GM12878 (cell line): Measurements from ENCODE around the gene ARSJ. TPM values are rescaled to one million over a fixed set of nuclear protein-coding genes. Genes with fewer than 3 reads are reported as not detected.
A peak's percentile ranks its signal among the peaks of the same experiment; 100 is the strongest.

Source experiments
- ATAC-seq: fragments of 200-7000 bp; cut with Tn5 transposase; 3 replicates; pipeline ENCODE4 v1.9.1; 2020; ENCODE audit warnings: mild to moderate bottlenecking, moderate library complexity
- BruUV-seq: library from RNA; stranded (reverse); fragments of 400-500 nt; replicated peaks from 2 replicates; lab custom pipeline; 2021; lab: Mats Ljungman, UMichigan
- CTCF ChIA-PET: fragments of 300-600 bp; sonication (Branson Sonifier 250); formaldehyde crosslinking; extraction: SDS; loops from one replicate; lab custom pipeline; 2021; ENCODE audit warnings: inconsistent platforms; lab: Yijun Ruan, JAX
- POLR2A ChIA-PET: fragments of 350-600 bp; formaldehyde crosslinking; extraction: SDS; loops from one replicate; lab custom pipeline; 2021; ENCODE audit warnings: inconsistent platforms; lab: Charles Lee
- RAD21 ChIA-PET: fragments of 300-600 bp; sonication (Branson Sonifier 250); formaldehyde crosslinking; loops from one replicate; lab custom pipeline; 2023; ENCODE audit warnings: antibody characterized with exemption; ENCODE audit not compliant: unreplicated experiment; lab: Charles Lee
- SMC1A ChIA-PET: fragments of 300-600 bp; sonication (Branson Sonifier 250); formaldehyde crosslinking; loops from one replicate; lab custom pipeline; 2023; ENCODE audit not compliant: unreplicated experiment, uncharacterized antibody; lab: Charles Lee
- DNase-seq: peaks from one replicate; pipeline ENCODE4 v3.0.0-alpha.2; 2011; ENCODE audit warnings: low read depth, low spot score
- FAIRE-seq: peaks from 3 replicates; lab custom pipeline; 2011; peaks lifted over from hg19 to GRCh38; lab: Jason Lieb, UNC
- H2AFZ ChIP-seq: 2 replicates; pipeline ENCODE4 v1.6.0; 2011; ENCODE audit warnings: low read depth, low read length, control low read depth; ENCODE audit not compliant: control insufficient read depth
- H3K27ac ChIP-seq: 2 replicates; pipeline ENCODE4 v1.5.1; 2011; ENCODE audit warnings: control low read depth; ENCODE audit not compliant: control insufficient read depth, insufficient read depth
- H3K27me3 ChIP-seq, 2 experiments: replicated peaks in 1 of 2; 2 replicates each; pipeline versions ENCODE4 v1.6.0 to v1.6.1; 2011; ENCODE audit warnings: low read length in 1 of 2; ENCODE audit not compliant: control insufficient read depth in 2 of 2, insufficient read depth in 2 of 2
- H3K36me3 ChIP-seq, 2 experiments: 2 replicates each; pipeline ENCODE4 v1.5.1; 2011; ENCODE audit warnings: low read length in 1 of 2; ENCODE audit not compliant: control insufficient read depth in 2 of 2, insufficient read depth in 2 of 2
- H3K4me1 ChIP-seq: 2 replicates; pipeline ENCODE4 v1.6.1; 2011; ENCODE audit warnings: mild to moderate bottlenecking, low read length, moderate library complexity, mixed read lengths; ENCODE audit not compliant: control insufficient read depth, insufficient read depth
- H3K4me2 ChIP-seq: 2 replicates; pipeline ENCODE4 v1.6.0; 2011; ENCODE audit warnings: control low read depth; ENCODE audit not compliant: control insufficient read depth, insufficient read depth
- H3K4me3 ChIP-seq: fragments of 200-600 bp; sonication (generic); 2 replicates; pipeline ENCODE4 v1.5.1; 2016
- H3K79me2 ChIP-seq: 2 replicates; pipeline ENCODE4 v1.6.0; 2011; ENCODE audit warnings: low read length; ENCODE audit not compliant: control insufficient read depth, insufficient read depth
- H3K9ac ChIP-seq: 2 replicates; pipeline ENCODE4 v1.8.0; 2011; ENCODE audit warnings: low read length, control low read depth, mixed read lengths; ENCODE audit not compliant: control insufficient read depth, insufficient read depth
- H3K9me3 ChIP-seq: replicated peaks from 3 replicates; pipeline ENCODE4 v1.5.1; 2011; ENCODE audit warnings: mild to moderate bottlenecking, low read length; ENCODE audit not compliant: control insufficient read depth, insufficient read depth
- H4K20me1 ChIP-seq: 2 replicates; pipeline ENCODE4 v1.6.0; 2011; ENCODE audit not compliant: control insufficient read depth, insufficient read depth
- ASH2L ChIP-seq: fragments of 300-600, 200-600 bp; sonication (generic); IDR thresholded peaks from 2 replicates; pipeline ENCODE4 v1.6.1; 2017; ENCODE audit warnings: low read depth, mild to moderate bottlenecking, borderline replicate concordance
- CHD4 ChIP-seq: fragments of 200-600 bp; sonication (generic); IDR thresholded peaks from 2 replicates; pipeline ENCODE4 v1.6.1; 2016; ENCODE audit warnings: mild to moderate bottlenecking
- CREB1 ChIP-seq: IDR thresholded peaks from 2 replicates; pipeline ENCODE4 v1.6.1; 2012; ENCODE audit warnings: low read depth, mild to moderate bottlenecking, inconsistent platforms
- EGR1 ChIP-seq, 2 experiments: IDR thresholded peaks; 1 replicate in 1 of 2; 2 replicates in 1 of 2; pipeline ENCODE4 v1.6.1; 2011 to 2012; ENCODE audit warnings: low read depth in 2 of 2, low read length in 2 of 2, borderline replicate concordance in 1 of 2, mild to moderate bottlenecking in 1 of 2, moderate library complexity in 1 of 2
- ESRRA ChIP-seq: IDR thresholded peaks from 2 replicates; pipeline ENCODE4 v1.6.1; 2012; ENCODE audit warnings: mild to moderate bottlenecking, low read length, improper control_type of control experiment
- FOS ChIP-seq: IDR thresholded peaks from 3 replicates; pipeline ENCODE4 v1.6.1; 2011; ENCODE audit warnings: borderline replicate concordance; ENCODE audit not compliant: insufficient read length; ENCODE audit errors: extremely low read depth
- FOXK2 ChIP-seq: fragments of 450-650 bp; IDR thresholded peaks from 2 replicates; pipeline ENCODE4 v1.6.1; 2017; ENCODE audit warnings: mild to moderate bottlenecking, moderate library complexity
- HCFC1 ChIP-seq: fragments of 150-350 bp; IDR thresholded peaks from 2 replicates; pipeline ENCODE4 v1.6.1; 2014; ENCODE audit warnings: low read length
- IKZF2 ChIP-seq, 2 experiments: fragments of 450-650 bp; IDR thresholded peaks; 2 replicates each; pipeline ENCODE4 v1.6.1; 2017; ENCODE audit warnings: mild to moderate bottlenecking in 2 of 2, moderate library complexity in 2 of 2
- KAT2A ChIP-seq: conservative IDR thresholded peaks from 2 replicates; pipeline ENCODE4 v1.6.1; 2011; ENCODE audit warnings: low read depth, low read length; ENCODE audit not compliant: control insufficient read depth
- MTA2 ChIP-seq: fragments of 450-650 bp; IDR thresholded peaks from 2 replicates; pipeline ENCODE4 v1.6.1; 2016; ENCODE audit warnings: low read depth, mild to moderate bottlenecking, moderate library complexity
- NR2F1 ChIP-seq: fragments of 450-650 bp; conservative IDR thresholded peaks from 2 replicates; pipeline ENCODE4 v1.6.1; 2017; ENCODE audit warnings: mild to moderate bottlenecking
- RAD21 ChIP-seq: IDR thresholded peaks from 2 replicates; pipeline ENCODE4 v1.6.1; 2011; ENCODE audit warnings: mild to moderate bottlenecking, low read depth, low read length, moderate library complexity; ENCODE audit not compliant: insufficient read depth
- RUNX3 ChIP-seq: IDR thresholded peaks from 2 replicates; pipeline ENCODE4 v1.6.1; 2012; ENCODE audit warnings: low read length, inconsistent platforms
- SP1 ChIP-seq: IDR thresholded peaks from one replicate; pipeline ENCODE4 v1.6.1; 2011; ENCODE audit warnings: low read depth, low read length
- in situ Hi-C: fragments of 300-500 bp; cut with MboI; formaldehyde crosslinking; loops from 9 replicates; pipeline ENCODE4 v1.14.3; 2018; ENCODE audit warnings: mixed read lengths
- intact Hi-C: fragments of 100-400 bp; cut with micrococcal nuclease; formaldehyde crosslinking; loops from one replicate; pipeline ENCODE4 v1.14.2; 2022; ENCODE audit not compliant: unreplicated experiment
- polyA plus RNA-seq, 11 experiments: library from polyadenylated mRNA; depleted of rRNA in 4 of 11; unstranded in 6 of 11; stranded (reverse) in 5 of 11; fragments of >200 nt; fragmentation: Nextera tagmentation in 4 of 11; fragmentation: Illumina TruSeq in 1 of 11; extraction: Ambion mirVana in 4 of 11; extraction: Trizol in 1 of 11; gene quantifications; 1 replicate in 1 of 11; 2 replicates in 10 of 11; pipeline versions ENCODE4 v1.2.1 to v1.2.3, GENCODE V29; 2011 to 2016; ENCODE audit warnings: inconsistent platforms in 2 of 11, missing spikeins in 2 of 11, low read depth in 1 of 11
- total RNA-seq, 4 experiments: library from RNA; depleted of rRNA in 3 of 4; stranded (reverse); fragments of >200 nt in 3 of 4; fragmentation: Illumina TruSeq in 1 of 4; extraction: Trizol in 1 of 4; gene quantifications; 2 replicates each; pipeline versions ENCODE4 v1.2.1 to v1.2.3, GENCODE V29; 2013 to 2021
- TF ChIP-seq, protein P1 (sequence below): IDR thresholded peaks from 2 replicates; pipeline ENCODE4 v1.6.1; 2012; ENCODE audit warnings: low read length, inconsistent platforms
- TF ChIP-seq, protein P2 (sequence below): fragments of 150-350 bp; IDR thresholded peaks from 2 replicates; pipeline ENCODE4 v1.6.1; 2014; ENCODE audit warnings: mild to moderate bottlenecking, low read depth, low read length
- TF ChIP-seq, protein P3 (sequence below): fragments of 450-650 bp; formaldehyde crosslinking; IDR thresholded peaks from 2 replicates; pipeline ENCODE4 v1.5.0; 2022; ENCODE audit warnings: mild to moderate bottlenecking, missing genetic modification characterization

Gene ARSJ
- total and polyA plus RNA-seq, 10 of the 15 experiments (the other 5 are each of a cell fraction or from before 2014, with no cell fraction given) = under 0.01 to 0.19 (median 0.04) TPM; not detected in 5

DNA sequence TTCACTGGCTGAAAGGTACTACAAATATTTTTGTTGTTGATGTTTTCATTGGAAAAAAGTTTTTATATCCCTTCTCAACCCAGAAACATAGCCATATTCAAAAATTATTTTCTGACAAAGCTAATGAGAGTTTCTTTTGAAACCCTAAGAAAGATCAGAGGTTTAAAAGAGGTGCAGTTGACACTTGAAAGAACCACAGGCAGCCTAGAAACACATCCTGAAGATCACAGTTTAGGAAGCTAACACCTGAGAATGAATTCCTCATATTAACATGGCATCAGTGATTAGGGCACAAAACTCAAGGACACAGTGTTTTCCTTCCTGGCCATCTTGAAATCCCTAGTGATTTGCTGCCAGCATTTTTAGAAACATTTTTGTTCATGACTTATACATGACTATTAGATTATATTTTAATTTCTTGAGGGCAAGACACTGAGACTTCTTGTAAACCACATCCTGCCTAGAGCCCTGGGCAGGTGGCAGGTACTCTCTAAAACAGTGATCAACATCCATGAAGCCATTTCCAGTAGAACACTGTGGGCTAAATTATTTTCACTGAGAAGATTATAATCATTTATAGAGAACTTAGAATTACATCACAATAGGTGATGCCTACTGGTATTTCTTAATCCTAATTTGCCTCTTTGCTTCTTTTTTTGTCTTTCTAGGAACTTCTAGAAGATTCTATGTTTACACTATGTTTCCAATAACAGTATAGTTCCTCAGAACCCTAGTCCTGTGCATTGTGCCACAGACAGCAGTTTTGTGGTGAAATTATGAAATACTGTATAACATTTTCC, 80.0 kb downstream of the ARSJ start:
- BruUV-seq = no TSS peak
- H3K9me3 ChIP-seq = no peaks in the 10 kb centered on the region; the same call in 2 of the 3 replicates
- H3K4me2 ChIP-seq = peak overlapping the region; percentile 62; the same call in 1 of the 2 replicates
- H3K4me1 ChIP-seq = peaks cover 11% of the 10 kb centered on the region
- H3K27ac ChIP-seq = peak overlapping the region; percentile 70
- no peaks in the 10 kb centered on the region for H4K20me1 ChIP-seq
- peak overlapping the region; percentile 78 for H2AFZ ChIP-seq
- H3K27me3 ChIP-seq = no peaks in the 10 kb centered on the region
- H3K9ac ChIP-seq = no peak overlapping the region; the same call in 1 of the 2 replicates
- ATAC-seq (peak; percentile 96), FAIRE-seq (peak; percentile 61), DNase-seq (peak; percentile 45)
- ChIA-PET CTCF (interaction anchor here (0.9 to 1.8 kb wide), 7 partner anchors 12 to 352 kb away, joined by 3 to 4 read pairs (median 3); no protein-coding TSS in a partner anchor), RAD21 (interaction anchor here (1.5 to 2.0 kb wide), 2 partner anchors 56 to 62 kb away, joined by 3 to 7 read pairs; no protein-coding TSS in a partner anchor), POLR2A (interaction anchor here (0.9 kb wide), 1 partner anchor 352 kb away, joined by 3 read pairs; no protein-coding TSS in a partner anchor), SMC1A (interaction anchor here (0.9 to 3.8 kb wide), 11 partner anchors 9 to 131 kb away, joined by 3 to 15 read pairs (median 3); no protein-coding TSS in a partner anchor)
- H3K36me3 ChIP-seq = no peaks in the 10 kb centered on the region
- H3K79me2 ChIP-seq = no peaks in the 10 kb centered on the region
- H3K4me3 ChIP-seq = no peak overlapping the region
- in situ Hi-C loops = no loop called here
- intact Hi-C loops = loop anchor here (10.0 kb wide), 1 partner anchor 505 kb away; no protein-coding TSS in a partner anchor
- no peak for TF ChIP-seq EGR1 (IDR thresholded peaks at IDR 0.05; ENCODE audit: borderline replicate concordance in 1 of 2, low read depth in 2 of 2, low read length in 2 of 2)
- no peak for TF ChIP-seq FOXK2
- no peak for TF ChIP-seq FOS
- TF ChIP-seq MTA2 = 0 out of 2 replicates have a peak, but pooled peaks have one; percentile 50
- 0 out of 2 replicates have a peak, but pooled peaks have one; percentile 25 for TF ChIP-seq NR2F1
- TF ChIP-seq HCFC1 = no peak
- 0 out of 4 replicates have a peak, but pooled peaks have one; percentile 15 to 37 for TF ChIP-seq IKZF2 (IDR thresholded peaks at IDR 0.05)
- TF ChIP-seq RUNX3 = peak; percentile 59
- TF ChIP-seq CREB1 = no peak
- no peak for TF ChIP-seq SP1
- no peak for TF ChIP-seq ASH2L
- TF ChIP-seq CHD4 = no peak
- TF ChIP-seq, protein P1, sequence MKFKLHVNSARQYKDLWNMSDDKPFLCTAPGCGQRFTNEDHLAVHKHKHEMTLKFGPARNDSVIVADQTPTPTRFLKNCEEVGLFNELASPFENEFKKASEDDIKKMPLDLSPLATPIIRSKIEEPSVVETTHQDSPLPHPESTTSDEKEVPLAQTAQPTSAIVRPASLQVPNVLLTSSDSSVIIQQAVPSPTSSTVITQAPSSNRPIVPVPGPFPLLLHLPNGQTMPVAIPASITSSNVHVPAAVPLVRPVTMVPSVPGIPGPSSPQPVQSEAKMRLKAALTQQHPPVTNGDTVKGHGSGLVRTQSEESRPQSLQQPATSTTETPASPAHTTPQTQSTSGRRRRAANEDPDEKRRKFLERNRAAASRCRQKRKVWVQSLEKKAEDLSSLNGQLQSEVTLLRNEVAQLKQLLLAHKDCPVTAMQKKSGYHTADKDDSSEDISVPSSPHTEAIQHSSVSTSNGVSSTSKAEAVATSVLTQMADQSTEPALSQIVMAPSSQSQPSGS = no peak
- TF ChIP-seq RAD21 = no peak
- TF ChIP-seq, protein P2, sequence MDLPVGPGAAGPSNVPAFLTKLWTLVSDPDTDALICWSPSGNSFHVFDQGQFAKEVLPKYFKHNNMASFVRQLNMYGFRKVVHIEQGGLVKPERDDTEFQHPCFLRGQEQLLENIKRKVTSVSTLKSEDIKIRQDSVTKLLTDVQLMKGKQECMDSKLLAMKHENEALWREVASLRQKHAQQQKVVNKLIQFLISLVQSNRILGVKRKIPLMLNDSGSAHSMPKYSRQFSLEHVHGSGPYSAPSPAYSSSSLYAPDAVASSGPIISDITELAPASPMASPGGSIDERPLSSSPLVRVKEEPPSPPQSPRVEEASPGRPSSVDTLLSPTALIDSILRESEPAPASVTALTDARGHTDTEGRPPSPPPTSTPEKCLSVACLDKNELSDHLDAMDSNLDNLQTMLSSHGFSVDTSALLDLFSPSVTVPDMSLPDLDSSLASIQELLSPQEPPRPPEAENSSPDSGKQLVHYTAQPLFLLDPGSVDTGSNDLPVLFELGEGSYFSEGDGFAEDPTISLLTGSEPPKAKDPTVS = peak; percentile 87
- TF ChIP-seq KAT2A = no peak
- no peak for TF ChIP-seq ESRRA
- TF ChIP-seq, protein P3, sequence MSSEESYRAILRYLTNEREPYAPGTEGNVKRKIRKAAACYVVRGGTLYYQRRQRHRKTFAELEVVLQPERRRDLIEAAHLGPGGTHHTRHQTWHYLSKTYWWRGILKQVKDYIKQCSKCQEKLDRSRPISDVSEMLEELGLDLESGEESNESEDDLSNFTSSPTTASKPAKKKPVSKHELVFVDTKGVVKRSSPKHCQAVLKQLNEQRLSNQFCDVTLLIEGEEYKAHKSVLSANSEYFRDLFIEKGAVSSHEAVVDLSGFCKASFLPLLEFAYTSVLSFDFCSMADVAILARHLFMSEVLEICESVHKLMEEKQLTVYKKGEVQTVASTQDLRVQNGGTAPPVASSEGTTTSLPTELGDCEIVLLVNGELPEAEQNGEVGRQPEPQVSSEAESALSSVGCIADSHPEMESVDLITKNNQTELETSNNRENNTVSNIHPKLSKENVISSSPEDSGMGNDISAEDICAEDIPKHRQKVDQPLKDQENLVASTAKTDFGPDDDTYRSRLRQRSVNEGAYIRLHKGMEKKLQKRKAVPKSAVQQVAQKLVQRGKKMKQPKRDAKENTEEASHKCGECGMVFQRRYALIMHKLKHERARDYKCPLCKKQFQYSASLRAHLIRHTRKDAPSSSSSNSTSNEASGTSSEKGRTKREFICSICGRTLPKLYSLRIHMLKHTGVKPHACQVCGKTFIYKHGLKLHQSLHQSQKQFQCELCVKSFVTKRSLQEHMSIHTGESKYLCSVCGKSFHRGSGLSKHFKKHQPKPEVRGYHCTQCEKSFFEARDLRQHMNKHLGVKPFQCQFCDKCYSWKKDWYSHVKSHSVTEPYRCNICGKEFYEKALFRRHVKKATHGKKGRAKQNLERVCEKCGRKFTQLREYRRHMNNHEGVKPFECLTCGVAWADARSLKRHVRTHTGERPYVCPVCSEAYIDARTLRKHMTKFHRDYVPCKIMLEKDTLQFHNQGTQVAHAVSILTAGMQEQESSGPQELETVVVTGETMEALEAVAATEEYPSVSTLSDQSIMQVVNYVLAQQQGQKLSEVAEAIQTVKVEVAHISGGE = no peak
